Calu3 (cell line): ENCODE results near the gene FADS1. TPM values are rescaled to one million over a fixed set of nuclear protein-coding genes. Genes with fewer than 3 reads are reported as not detected.

ENCODE experiments used
- BruUV-seq: library from RNA; stranded (reverse); fragments of 400-500 nt; replicated peaks from 2 replicates; lab custom pipeline; 2021; lab: Mats Ljungman, UMichigan
- CTCF ChIA-PET: fragments of 300-600 bp; sonication (Branson Sonifier 250); formaldehyde crosslinking; loops from one replicate; lab custom pipeline; 2022; ENCODE audit warnings: antibody characterized with exemption; lab: Charles Lee
- DNase-seq: peaks from one replicate; pipeline ENCODE4 v3.0.0; 2022
- H3K27ac Mint-ChIP-seq: one replicate; pipeline ENCODE4 v1.8.0; 2022; ENCODE audit warnings: mixed read lengths; ENCODE audit not compliant: unreplicated experiment
- H3K27me3 Mint-ChIP-seq: one replicate; pipeline ENCODE4 v1.8.0; 2022; ENCODE audit warnings: mixed read lengths; ENCODE audit not compliant: unreplicated experiment
- H3K36me3 Mint-ChIP-seq: one replicate; pipeline ENCODE4 v1.8.0; 2022; ENCODE audit warnings: mild to moderate bottlenecking, moderate library complexity, mixed read lengths; ENCODE audit not compliant: insufficient read depth, unreplicated experiment
- H3K4me1 Mint-ChIP-seq: one replicate; pipeline ENCODE4 v1.8.0; 2022; ENCODE audit warnings: mild to moderate bottlenecking, low read depth, mixed read lengths; ENCODE audit not compliant: unreplicated experiment
- H3K4me3 Mint-ChIP-seq: one replicate; pipeline ENCODE4 v1.8.0; 2022; ENCODE audit warnings: mild to moderate bottlenecking, low read depth, moderate library complexity, mixed read lengths; ENCODE audit not compliant: unreplicated experiment
- H3K9me3 Mint-ChIP-seq: one replicate; pipeline ENCODE4 v1.8.0; 2022; ENCODE audit warnings: low read depth, mixed read lengths; ENCODE audit not compliant: unreplicated experiment
- CTCF ChIP-seq: fragments of 200-600 bp; IDR thresholded peaks from one replicate; pipeline ENCODE4 v1.8.0; 2022; ENCODE audit warnings: antibody characterized with exemption; ENCODE audit not compliant: unreplicated experiment
- intact Hi-C: fragments of 100-400 bp; cut with micrococcal nuclease; formaldehyde crosslinking; loops from one replicate; pipeline ENCODE4 v1.10.0; 2022; ENCODE audit not compliant: unreplicated experiment
- total RNA-seq: library from RNA; stranded (reverse); gene quantifications from 2 replicates; pipeline ENCODE4 v1.2.3, GENCODE V29; 2022

FADS1 gene
- total RNA-seq, 1 experiment from 2014 or later: 74.1 TPM

- intact Hi-C loops: no loop called here
- CTCF ChIA-PET: no interaction called here
These were observed 3.9 kb downstream of the FADS1 start for GRCh38 chr11:61812736-61813411.

GRCh38 chr11:61811831-61812230 lies 5.0 kb downstream of the FADS1 start:
- peaks cover 2% of the 10 kb centered on the region for H3K9me3 Mint-ChIP-seq
- H3K27me3 Mint-ChIP-seq: no peaks in the 10 kb centered on the region
- H3K4me1 Mint-ChIP-seq: peaks cover 8% of the 10 kb centered on the region
- DNase-seq: no peak
- peaks cover 54% of the 10 kb centered on the region for H3K36me3 Mint-ChIP-seq
- no peak overlapping the region for H3K4me3 Mint-ChIP-seq
- TF ChIP-seq CTCF: no peak
- no TSS peak for BruUV-seq
- CTCF ChIA-PET: interaction anchor here (1.0 kb wide), 1 partner anchor 270 kb away, joined by 3 read pairs; no protein-coding TSS in a partner anchor
- intact Hi-C loops: no loop called here
- H3K27ac Mint-ChIP-seq: no peak overlapping the region

More at GRCh38 chr11:61812736-61813411, 3.9 kb downstream of the FADS1 start:
- H3K27ac Mint-ChIP-seq: no peak overlapping the region
- H3K4me1 Mint-ChIP-seq: peaks cover 8% of the 10 kb centered on the region
- peaks cover 2% of the 10 kb centered on the region for H3K9me3 Mint-ChIP-seq
- DNase-seq: no peak
- no peak overlapping the region for H3K4me3 Mint-ChIP-seq
- no TSS peak for BruUV-seq
- no peaks in the 10 kb centered on the region for H3K27me3 Mint-ChIP-seq
- TF ChIP-seq CTCF: no peak
- H3K36me3 Mint-ChIP-seq: peaks cover 53% of the 10 kb centered on the region

- no peak for TF ChIP-seq CTCF
- peaks cover 2% of the 10 kb centered on the region for H3K9me3 Mint-ChIP-seq
- H3K36me3 Mint-ChIP-seq: peaks cover 43% of the 10 kb centered on the region
- intact Hi-C loops: no loop called here
- H3K27ac Mint-ChIP-seq: no peak overlapping the region
- no peaks in the 10 kb centered on the region for H3K27me3 Mint-ChIP-seq
- no peak for DNase-seq
- peaks cover 8% of the 10 kb centered on the region for H3K4me1 Mint-ChIP-seq
- CTCF ChIA-PET: no interaction called here
- BruUV-seq: no TSS peak
- no peak overlapping the region for H3K4me3 Mint-ChIP-seq
These were observed 6.1 kb downstream of the FADS1 start for GRCh38 chr11:61810671-61811175.

GRCh38 chr11:61806785-61807184 lies 10.0 kb downstream of the FADS1 start:
- Mint-ChIP-seq H3K9me3 (no peaks in the 10 kb centered on the region), H3K4me3 (no peak overlapping the region), H3K27ac (no peak overlapping the region), H3K27me3 (no peaks in the 10 kb centered on the region), H3K36me3 (peaks cover 22% of the 10 kb centered on the region), H3K4me1 (no peaks in the 10 kb centered on the region)
- TF ChIP-seq CTCF: no peak
- no TSS peak for BruUV-seq
- CTCF ChIA-PET: no interaction called here
- intact Hi-C loops: no loop called here
- no peak for DNase-seq
